HG02885 (cell line): ENCODE data around the gene BMPR2.
"Not testable (repeated sequence)": the region's sequence is repeated elsewhere in the genome, so short reads cannot be mapped to it uniquely, and the experiment has no call there.

Experiments used
- ATAC-seq: cut with Tn5 transposase; IDR thresholded peaks from one replicate; pipeline ENCODE4 v1.9.1; 2021; ENCODE audit warnings: mild to moderate bottlenecking; ENCODE audit not compliant: unreplicated experiment, poor library complexity

The BMPR2 gene

GRCh38 chr2:202375609-202376408, at the start of gene BMPR2:
TSS of gene BMPR2 (plus strand) at chr2:202376327. CDS start at chr2:202377475, 1,148 bp downstream.
- ATAC-seq, result peak; percentile 70

GRCh38 chr2:202327858-202328257, 48.3 kb upstream of the BMPR2 start:
- ATAC-seq, result no peak

GRCh38 chr2:202335791-202336467, 40.2 kb upstream of the BMPR2 start:
- ATAC-seq, result no peak

- ATAC-seq, result no peak
These were observed 39.0 kb upstream of the BMPR2 start for GRCh38 chr2:202337151-202337550.

- no peak for ATAC-seq
These were observed 38.3 kb upstream of the BMPR2 start for GRCh38 chr2:202337706-202338346.

- ATAC-seq, result no peak
These were observed 36.9 kb upstream of the BMPR2 start for GRCh38 chr2:202339071-202339870.

- no peak for ATAC-seq
These were observed 31.9 kb upstream of the BMPR2 start for GRCh38 chr2:202344178-202344577.

- no peak for ATAC-seq
These were observed 29.9 kb upstream of the BMPR2 start for GRCh38 chr2:202346180-202346579.

- no peak for ATAC-seq
These were observed 22.7 kb upstream of the BMPR2 start for GRCh38 chr2:202353430-202353829.

GRCh38 chr2:202355993-202356505, 20.1 kb upstream of the BMPR2 start:
- ATAC-seq, result no peak

GRCh38 chr2:202358924-202359323, 17.2 kb upstream of the BMPR2 start:
- not testable (repeated sequence) for ATAC-seq

GRCh38 chr2:202360646-202361045, 15.5 kb upstream of the BMPR2 start:
- ATAC-seq, result no peak

- no peak for ATAC-seq
These were observed 15.0 kb upstream of the BMPR2 start for GRCh38 chr2:202361108-202361507.

GRCh38 chr2:202373490-202373889, 2.6 kb upstream of the BMPR2 start:
- no peak for ATAC-seq

- ATAC-seq, result not testable (repeated sequence)
These were observed 1.7 kb upstream of the BMPR2 start for GRCh38 chr2:202374383-202374782.

- ATAC-seq, result no peak
These were observed 1.0 kb upstream of the BMPR2 start for GRCh38 chr2:202375033-202375608.

- ATAC-seq, result peak; percentile 23
These were observed 506 bp downstream of the BMPR2 start for GRCh38 chr2:202376460-202377206.

- ATAC-seq, result no peak
These were observed 1.2 kb downstream of the BMPR2 start for GRCh38 chr2:202377207-202377761.

GRCh38 chr2:202378001-202378400, 1.9 kb downstream of the BMPR2 start:
- ATAC-seq, result no peak
